Osteoblast (primary cell): ENCODE results near the gene MYO1G. TPM values are rescaled to one million over a fixed set of nuclear protein-coding genes. Genes with fewer than 3 reads are reported as not detected.
A peak's percentile ranks its signal among the peaks of the same experiment; 100 is the strongest.

Experiments
- DNase-seq: peaks from one replicate; pipeline ENCODE4 v3.0.0; 2011; ENCODE audit warnings: low spot score, mixed read lengths; ENCODE audit not compliant: insufficient read length; ENCODE audit errors: missing footprints
- H2AFZ ChIP-seq: 2 replicates; pipeline ENCODE4 v1.6.0; 2011; ENCODE audit warnings: mild to moderate bottlenecking, low read length
- H3K27ac ChIP-seq: 2 replicates; pipeline ENCODE4 v1.5.1; 2011; ENCODE audit warnings: mild to moderate bottlenecking, low read depth, low read length, moderate library complexity
- H3K27me3 ChIP-seq: 2 replicates; pipeline ENCODE4 v1.6.0; 2012; ENCODE audit warnings: mild to moderate bottlenecking, control low read depth, inconsistent platforms, low read length, moderate library complexity; ENCODE audit not compliant: insufficient read depth
- H3K36me3 ChIP-seq: 2 replicates; pipeline ENCODE4 v1.5.1; 2011; ENCODE audit warnings: mild to moderate bottlenecking, low read length, control low read depth, moderate library complexity; ENCODE audit not compliant: insufficient read depth
- H3K4me1 ChIP-seq: 2 replicates; pipeline ENCODE4 v1.5.1; 2011; ENCODE audit warnings: mild to moderate bottlenecking, low read length, control low read depth, moderate library complexity; ENCODE audit not compliant: insufficient read depth
- H3K4me2 ChIP-seq: 2 replicates; pipeline ENCODE4 v1.6.0; 2011; ENCODE audit warnings: mild to moderate bottlenecking, low read length; ENCODE audit not compliant: insufficient read depth
- H3K4me3 ChIP-seq: fragments of 200-600 bp; sonication (generic); 3 replicates; pipeline ENCODE4 v1.5.1; 2012; ENCODE audit warnings: mild to moderate bottlenecking, low read length, inconsistent platforms; ENCODE audit not compliant: insufficient read depth
- H3K79me2 ChIP-seq: 2 replicates; pipeline ENCODE4 v1.6.0; 2012; ENCODE audit warnings: mild to moderate bottlenecking, low read length, control low read depth, inconsistent platforms; ENCODE audit not compliant: insufficient read depth
- H3K9me3 ChIP-seq: 2 replicates; pipeline ENCODE4 v1.5.1; 2011; ENCODE audit warnings: low read depth, low read length, control low read depth
- H4K20me1 ChIP-seq: 2 replicates; pipeline ENCODE4 v1.6.0; 2012; ENCODE audit warnings: mild to moderate bottlenecking, low read length, control low read depth; ENCODE audit not compliant: insufficient read depth
- total RNA-seq: library from RNA; depleted of rRNA; stranded (reverse); fragments of >200 nt; gene quantifications from 2 replicates; pipeline ENCODE4 v1.2.3, GENCODE V29; 2012
- TF ChIP-seq, protein P1 (sequence below): IDR thresholded peaks from 2 replicates; pipeline ENCODE4 v1.5.1; 2011; ENCODE audit warnings: mild to moderate bottlenecking, low read depth, low read length, moderate library complexity; ENCODE audit errors: extremely low read depth

Gene MYO1G
- 0.29 and 0.36 TPM in 2 replicates for total RNA-seq

DNA sequence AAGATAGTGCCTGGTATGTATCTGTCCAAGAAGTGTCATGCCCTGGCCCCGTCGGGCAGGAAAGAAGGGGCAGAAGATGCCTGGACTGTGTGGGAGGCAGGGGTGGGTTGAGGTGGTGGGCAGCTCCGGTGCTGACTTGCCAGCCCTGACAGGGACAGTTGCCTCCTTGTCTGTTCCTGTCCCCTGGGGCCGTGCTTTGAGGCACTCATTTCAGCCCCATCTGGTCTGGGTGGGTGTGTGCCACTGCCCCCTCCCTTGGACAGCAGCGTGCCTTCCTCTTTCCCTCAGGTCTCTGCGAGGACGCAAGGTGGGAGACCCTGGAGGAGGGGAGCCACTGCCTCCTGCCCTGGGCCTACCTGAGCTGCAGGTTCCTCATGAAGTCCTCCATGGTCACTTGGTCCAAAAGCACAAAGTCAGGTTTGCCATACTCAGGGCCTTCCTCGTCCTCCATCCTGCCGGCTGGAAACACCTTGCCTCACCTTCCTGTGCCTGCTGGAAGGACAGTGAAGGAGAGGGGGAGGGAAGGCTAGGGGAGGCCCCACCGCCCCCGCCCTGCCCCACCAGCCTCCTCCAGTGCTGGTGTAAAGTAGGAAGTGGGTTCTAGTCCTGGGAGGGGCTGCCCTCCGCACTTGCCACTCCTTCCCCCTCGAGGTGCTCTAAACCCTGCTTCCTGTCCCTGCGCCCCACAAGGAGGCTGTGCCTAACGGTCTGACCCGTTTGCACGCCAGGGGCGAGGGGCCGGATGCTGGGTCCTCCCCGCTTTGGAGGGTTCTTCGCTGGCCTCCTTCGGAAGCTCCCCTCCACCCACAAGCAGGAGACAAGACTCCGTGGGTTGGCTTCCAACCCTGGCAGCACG is at the start of gene MYO1G:
Gene MYO1G, minus strand, starts transcription at position 505 of the 856 bp plus-strand sequence. Its CDS starts 54 bp downstream, at position 451.
- no peak for DNase-seq
- Histone ChIP-seq H3K27me3 (no peaks in the 10 kb centered on the region), H3K9me3 (no peaks in the 10 kb centered on the region), H4K20me1 (no peaks in the 10 kb centered on the region), H3K79me2 (no peaks in the 10 kb centered on the region), H3K4me3 (no peak within 1 kb of the TSS), H3K27ac (peak within 1 kb of the TSS; percentile 79), H3K36me3 (peaks cover 22% of the 10 kb centered on the region), H3K4me2 (peak within 1 kb of the TSS; percentile 32), H3K4me1 (peaks cover 17% of the 10 kb centered on the region), H2AFZ (no peak within 1 kb of the TSS)
- TF ChIP-seq, protein P1, sequence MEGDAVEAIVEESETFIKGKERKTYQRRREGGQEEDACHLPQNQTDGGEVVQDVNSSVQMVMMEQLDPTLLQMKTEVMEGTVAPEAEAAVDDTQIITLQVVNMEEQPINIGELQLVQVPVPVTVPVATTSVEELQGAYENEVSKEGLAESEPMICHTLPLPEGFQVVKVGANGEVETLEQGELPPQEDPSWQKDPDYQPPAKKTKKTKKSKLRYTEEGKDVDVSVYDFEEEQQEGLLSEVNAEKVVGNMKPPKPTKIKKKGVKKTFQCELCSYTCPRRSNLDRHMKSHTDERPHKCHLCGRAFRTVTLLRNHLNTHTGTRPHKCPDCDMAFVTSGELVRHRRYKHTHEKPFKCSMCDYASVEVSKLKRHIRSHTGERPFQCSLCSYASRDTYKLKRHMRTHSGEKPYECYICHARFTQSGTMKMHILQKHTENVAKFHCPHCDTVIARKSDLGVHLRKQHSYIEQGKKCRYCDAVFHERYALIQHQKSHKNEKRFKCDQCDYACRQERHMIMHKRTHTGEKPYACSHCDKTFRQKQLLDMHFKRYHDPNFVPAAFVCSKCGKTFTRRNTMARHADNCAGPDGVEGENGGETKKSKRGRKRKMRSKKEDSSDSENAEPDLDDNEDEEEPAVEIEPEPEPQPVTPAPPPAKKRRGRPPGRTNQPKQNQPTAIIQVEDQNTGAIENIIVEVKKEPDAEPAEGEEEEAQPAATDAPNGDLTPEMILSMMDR, result no peak

DNA sequence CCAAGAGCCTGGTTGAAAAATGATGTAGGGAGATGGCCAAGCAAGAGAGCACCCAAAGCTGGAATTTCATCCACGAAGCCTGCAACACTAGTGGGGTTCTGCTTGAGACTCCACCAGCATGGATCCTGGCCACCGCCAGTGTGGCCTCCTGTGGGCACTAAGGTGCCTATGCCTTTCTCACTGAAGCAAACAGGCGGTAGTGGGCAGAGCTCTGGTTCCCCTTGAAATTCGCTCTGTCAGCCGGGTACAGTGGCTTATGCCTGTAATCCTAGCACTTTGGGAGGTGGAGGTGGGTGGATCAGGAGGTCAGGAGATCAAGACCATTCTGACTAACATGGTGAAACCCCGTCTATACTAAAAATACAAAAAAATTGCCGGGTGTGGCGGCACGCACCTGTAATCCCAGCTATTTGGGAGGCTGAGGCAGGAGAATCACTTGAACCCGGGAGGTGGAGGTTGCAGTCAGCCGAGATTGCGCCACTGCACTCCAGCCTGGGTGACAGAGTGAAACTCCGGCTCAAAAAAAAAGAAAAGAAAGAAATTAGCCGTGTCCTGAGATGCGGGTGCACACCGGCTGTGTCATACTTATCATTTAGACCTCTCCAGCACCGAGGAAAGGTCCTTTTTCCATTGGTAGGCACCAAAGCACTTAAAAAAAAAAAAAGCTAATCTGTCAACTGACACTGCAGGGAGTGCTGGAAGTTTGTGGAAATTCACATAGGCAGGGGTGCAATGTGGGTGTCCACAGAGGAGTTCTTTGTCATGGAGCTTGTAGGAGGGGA is 49.5 kb upstream of the MYO1G start:
- peaks cover 20% of the 10 kb centered on the region for H3K4me1 ChIP-seq
- no peak overlapping the region for H3K27ac ChIP-seq
- no peaks in the 10 kb centered on the region for H3K27me3 ChIP-seq
- peaks cover 69% of the 10 kb centered on the region for H3K79me2 ChIP-seq
- no peaks in the 10 kb centered on the region for H3K9me3 ChIP-seq
- H2AFZ ChIP-seq, result no peak overlapping the region
- H3K36me3 ChIP-seq, result peaks cover 6% of the 10 kb centered on the region
- no peak overlapping the region for H3K4me2 ChIP-seq
- H4K20me1 ChIP-seq, result peaks cover 33% of the 10 kb centered on the region
- H3K4me3 ChIP-seq, result no peak overlapping the region
- TF ChIP-seq, protein P1, result no peak
- no peak for DNase-seq

DNA sequence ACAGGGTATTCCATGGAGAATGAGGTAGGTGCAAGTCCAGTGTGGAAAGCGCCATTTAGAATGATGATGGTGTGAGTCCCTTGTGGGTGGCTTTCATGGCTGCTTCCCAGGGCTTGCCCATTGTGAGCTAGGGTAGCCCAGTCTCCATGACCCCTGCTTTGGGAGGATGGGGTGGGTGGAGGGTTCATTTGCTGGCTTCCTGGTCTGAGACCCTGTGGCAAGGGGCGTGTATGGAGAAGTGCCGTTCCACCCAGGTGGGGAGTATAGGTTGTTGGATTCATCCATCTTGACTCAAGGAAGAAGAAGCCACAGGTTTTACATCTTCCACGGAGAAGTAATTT is 48.9 kb upstream of the MYO1G start:
- Histone ChIP-seq H3K27me3 (no peaks in the 10 kb centered on the region), H3K27ac (no peak overlapping the region), H3K79me2 (peaks cover 75% of the 10 kb centered on the region), H3K4me1 (peaks cover 14% of the 10 kb centered on the region), H3K4me3 (no peak overlapping the region), H4K20me1 (peaks cover 29% of the 10 kb centered on the region), H2AFZ (no peak overlapping the region), H3K9me3 (no peaks in the 10 kb centered on the region), H3K36me3 (peaks cover 6% of the 10 kb centered on the region), H3K4me2 (no peak overlapping the region)
- DNase-seq, result no peak
- TF ChIP-seq, protein P1, result no peak
